ENCODE measurements around the gene PIEZO2.

GRCh38 chr18:11025671-11026070 lies 123.7 kb downstream of the PIEZO2 start:
- TF ChIP-seq, protein P1, sequence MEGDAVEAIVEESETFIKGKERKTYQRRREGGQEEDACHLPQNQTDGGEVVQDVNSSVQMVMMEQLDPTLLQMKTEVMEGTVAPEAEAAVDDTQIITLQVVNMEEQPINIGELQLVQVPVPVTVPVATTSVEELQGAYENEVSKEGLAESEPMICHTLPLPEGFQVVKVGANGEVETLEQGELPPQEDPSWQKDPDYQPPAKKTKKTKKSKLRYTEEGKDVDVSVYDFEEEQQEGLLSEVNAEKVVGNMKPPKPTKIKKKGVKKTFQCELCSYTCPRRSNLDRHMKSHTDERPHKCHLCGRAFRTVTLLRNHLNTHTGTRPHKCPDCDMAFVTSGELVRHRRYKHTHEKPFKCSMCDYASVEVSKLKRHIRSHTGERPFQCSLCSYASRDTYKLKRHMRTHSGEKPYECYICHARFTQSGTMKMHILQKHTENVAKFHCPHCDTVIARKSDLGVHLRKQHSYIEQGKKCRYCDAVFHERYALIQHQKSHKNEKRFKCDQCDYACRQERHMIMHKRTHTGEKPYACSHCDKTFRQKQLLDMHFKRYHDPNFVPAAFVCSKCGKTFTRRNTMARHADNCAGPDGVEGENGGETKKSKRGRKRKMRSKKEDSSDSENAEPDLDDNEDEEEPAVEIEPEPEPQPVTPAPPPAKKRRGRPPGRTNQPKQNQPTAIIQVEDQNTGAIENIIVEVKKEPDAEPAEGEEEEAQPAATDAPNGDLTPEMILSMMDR (conservative IDR thresholded peaks at IDR 0.05): no peak
- TF ChIP-seq ZFX (IDR thresholded peaks at IDR 0.05): no peak

Data from C4-2B (cell line).